Hepatocyte (in vitro differentiated cells): ENCODE measurements around the gene SLC2A4.

ENCODE experiments used
- CTCF ChIP-seq: fragments of 200-600 bp; sonication (generic); IDR thresholded peaks from 2 replicates; pipeline ENCODE4 v1.5.1; 2016; ENCODE audit warnings: antibody characterized with exemption, mild to moderate bottlenecking; ENCODE audit not compliant: poor library complexity
- EZH2 ChIP-seq: fragments of 200-600 bp; sonication (generic); IDR thresholded peaks from 2 replicates; pipeline ENCODE4 v1.6.1; 2016; ENCODE audit warnings: antibody characterized with exemption, mild to moderate bottlenecking, borderline replicate concordance
- EZH2phosphoT487 ChIP-seq: fragments of 200-600 bp; sonication (generic); IDR thresholded peaks from one replicate; pipeline ENCODE4 v1.6.1; 2018; ENCODE audit warnings: antibody characterized with exemption, mild to moderate bottlenecking, low read depth, moderate library complexity; ENCODE audit not compliant: unreplicated experiment, severe bottlenecking

- TF ChIP-seq CTCF (no peak), EZH2phosphoT487 (no peak), EZH2 (no peak)
Observed at GRCh38 chr17:7328840-7329373, 47.4 kb downstream of the SLC2A4 start, which contains the start of gene NEURL4.
